Measurements from ENCODE around the gene H2BK1.

H2BK1 gene

GRCh38 chr7:151245360-151246101 is 35.2 kb upstream of the H2BK1 start:
- no peak for DNase-seq (ENCODE audit: low read depth)

GRCh38 chr7:151244841-151245346 is 34.6 kb upstream of the H2BK1 start:
- DNase-seq (ENCODE audit: low read depth): no peak

DNA sequence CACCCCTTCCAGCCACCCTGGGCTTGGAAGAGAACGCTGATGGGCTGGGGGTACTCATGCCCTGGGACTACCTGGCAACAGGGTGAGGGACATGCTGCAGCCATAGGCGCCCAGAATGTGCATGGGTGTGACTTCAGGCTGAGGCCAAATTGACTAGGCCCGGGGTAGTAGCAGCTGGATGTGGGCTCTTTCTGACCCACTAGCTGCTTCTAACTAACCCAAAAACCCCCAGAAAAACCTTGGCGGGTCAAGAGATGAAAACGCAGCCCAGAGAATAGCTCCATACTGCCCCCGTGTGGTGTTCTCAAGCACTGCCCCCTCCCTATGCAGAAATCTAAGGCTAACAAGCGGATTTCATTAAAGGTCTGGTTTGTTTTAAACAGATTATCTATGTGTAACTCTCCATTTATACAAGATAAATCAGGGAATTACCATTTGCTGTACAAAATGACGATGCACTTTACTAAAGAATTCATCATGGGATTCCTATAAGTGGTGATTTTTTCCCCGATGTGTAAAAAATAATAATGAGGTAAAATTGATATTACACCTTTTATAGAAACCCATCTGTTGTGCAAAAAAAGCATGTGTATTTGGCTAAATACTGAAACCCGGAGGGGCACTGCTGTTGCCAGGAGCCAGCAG is 34.0 kb upstream of the H2BK1 start:
- DNase-seq (ENCODE audit: low read depth): no peak

DNA sequence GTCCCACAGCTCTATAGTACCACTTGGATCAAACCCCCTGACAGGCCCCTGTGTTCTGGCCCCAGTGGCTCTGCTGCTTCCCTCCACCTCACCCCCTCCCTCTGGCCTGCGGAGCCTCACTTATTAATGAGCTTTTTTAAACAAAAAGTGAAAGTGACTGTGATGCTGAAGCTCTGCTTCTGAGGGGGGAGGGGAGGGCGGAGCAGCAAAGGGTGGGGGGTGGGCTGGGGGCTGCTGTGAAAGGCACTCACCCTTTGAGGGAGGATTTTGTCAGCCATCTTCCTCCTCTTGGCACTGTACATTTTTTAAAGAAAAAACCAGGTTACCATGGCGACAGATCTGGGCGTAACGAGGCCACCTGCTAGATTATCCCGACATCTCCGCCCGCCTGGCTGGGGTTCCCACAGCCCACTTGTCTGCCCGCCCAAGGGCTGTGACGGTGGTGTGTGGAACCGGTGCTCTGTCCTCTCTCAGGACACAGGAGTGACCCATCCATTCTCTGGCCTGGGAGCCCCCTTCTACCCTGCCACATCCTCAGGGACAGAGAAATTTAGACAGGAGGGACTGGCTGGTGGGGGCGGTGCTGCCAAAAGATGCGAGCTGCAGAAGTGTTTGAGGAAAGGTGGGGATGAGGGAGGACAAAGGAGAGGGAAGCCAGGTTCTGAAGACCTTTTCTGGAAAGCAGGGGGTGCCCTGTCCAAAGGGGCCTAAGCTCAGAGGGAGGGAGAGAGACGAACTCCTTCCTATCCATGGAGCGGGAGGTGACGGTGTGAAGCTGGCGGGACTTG is 33.3 kb upstream of the H2BK1 start:
- DNase-seq (ENCODE audit: low read depth): no peak

DNA sequence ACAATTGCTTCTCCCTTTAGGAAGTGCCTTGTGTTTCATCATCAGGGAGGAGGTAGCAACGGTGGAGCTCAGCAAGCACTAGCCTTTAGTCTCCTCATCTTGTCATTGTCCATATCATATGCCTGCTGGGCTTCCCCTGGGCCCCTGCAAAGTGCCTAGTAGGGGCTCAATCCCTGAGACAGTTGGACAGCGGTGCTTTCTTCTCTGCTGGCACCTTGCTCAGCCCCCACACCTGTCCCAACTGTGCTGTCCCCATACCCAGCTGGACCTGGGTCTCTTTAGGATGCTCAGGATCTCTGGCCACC is 32.7 kb upstream of the H2BK1 start:
- DNase-seq (ENCODE audit: low read depth): no peak

GRCh38 chr7:151242159-151243044 is 32.1 kb upstream of the H2BK1 start:
- no peak for DNase-seq (ENCODE audit: low read depth)

DNA sequence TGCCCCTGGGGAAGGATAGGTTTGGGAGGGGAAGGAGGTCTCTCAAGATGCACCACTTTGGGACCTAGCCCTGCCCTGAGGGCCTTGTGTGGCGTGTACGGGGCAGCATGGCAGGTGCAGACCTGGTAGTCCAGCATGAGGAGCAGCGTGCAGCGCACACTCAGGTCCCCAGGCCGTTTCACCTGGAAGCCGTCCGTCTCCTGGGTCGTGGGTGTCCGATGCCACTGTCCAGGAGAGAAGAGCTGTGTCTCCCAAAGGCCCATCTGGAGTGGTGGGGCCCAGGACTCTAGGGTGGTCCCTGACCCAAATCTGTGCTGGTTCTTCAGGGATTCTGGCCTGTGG is 31.4 kb upstream of the H2BK1 start:
- DNase-seq (ENCODE audit: low read depth): no peak

- no peak for DNase-seq (ENCODE audit: low read depth)
Observed at GRCh38 chr7:151240942-151241754, 30.9 kb upstream of the H2BK1 start.

- DNase-seq (ENCODE audit: low read depth): no peak
Observed at GRCh38 chr7:151240536-151240935, 30.2 kb upstream of the H2BK1 start.

DNA sequence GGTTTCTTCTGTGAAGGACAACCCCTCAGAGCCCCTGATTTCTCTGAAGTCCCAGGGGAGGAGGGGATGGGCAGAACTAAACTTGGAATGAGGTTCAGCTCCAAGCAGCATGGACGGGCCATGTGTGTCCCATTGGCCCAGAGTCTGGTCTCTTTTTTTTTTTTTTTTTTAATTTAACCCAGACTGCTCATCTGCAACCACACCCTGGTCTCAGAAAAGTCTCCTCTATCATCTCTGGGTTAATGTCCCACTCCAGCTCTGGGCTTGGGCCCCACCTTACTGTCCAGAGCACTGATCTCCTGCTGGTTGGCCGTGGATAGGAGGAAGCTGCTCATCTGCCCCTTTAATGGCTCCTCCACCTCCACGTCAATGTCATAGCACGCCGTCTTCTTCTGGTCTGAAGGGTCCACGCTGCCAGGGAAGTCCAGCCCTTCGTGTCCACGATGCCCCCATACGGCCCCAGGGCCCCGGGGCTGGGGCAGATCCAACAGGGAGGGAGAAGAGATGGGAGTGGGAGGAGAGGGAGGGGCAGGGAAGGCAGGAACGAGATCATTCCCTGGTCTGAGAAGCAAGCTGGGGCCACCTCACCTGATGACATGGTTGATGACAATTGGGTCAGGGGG is 29.7 kb upstream of the H2BK1 start:
- DNase-seq (ENCODE audit: low read depth): no peak

DNA sequence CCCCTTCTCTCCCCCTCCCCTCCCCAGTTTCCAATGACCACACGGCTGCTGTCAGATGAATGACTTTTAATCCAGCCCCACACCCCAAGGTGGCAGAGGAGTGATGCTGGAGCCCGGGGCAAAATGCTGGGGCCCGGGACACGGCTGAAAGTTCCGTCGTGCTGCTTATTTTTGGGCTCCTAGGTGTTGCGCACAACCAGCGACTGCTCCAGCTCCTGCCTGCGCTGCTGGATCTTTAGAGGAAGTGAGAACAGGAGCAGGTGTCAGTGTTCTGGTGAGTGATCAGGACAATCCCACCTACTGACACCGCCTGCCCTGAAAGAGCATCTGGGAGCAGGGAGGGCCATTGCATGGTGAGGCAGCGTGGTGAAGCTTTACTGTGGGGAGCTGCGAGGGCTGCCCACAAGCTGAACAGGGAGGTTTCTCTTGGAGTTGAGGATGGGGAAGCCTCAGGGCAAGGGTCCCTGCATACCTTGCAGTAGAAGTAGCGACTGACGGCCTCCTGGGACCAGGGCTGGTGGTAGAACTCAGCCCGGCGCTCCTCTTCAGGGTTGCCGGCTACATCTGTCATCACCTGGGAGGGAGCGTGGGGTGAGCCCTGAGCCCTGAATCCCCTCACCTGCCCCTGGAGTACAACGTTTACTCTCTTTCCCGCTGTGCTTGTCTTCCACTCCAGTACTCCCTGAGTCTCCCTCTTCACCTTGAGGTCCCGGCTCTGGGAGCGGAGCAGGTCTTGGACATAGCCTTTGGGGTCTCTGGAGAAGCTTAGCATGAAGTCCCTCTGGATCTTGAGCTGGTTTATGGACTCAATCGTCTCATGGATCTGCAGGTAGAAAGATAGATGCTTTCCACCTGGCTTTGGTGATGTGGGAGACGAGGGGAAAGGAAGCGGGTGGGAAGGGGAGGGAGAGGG is 28.9 kb upstream of the H2BK1 start:
- DNase-seq (ENCODE audit: low read depth): no peak

DNA sequence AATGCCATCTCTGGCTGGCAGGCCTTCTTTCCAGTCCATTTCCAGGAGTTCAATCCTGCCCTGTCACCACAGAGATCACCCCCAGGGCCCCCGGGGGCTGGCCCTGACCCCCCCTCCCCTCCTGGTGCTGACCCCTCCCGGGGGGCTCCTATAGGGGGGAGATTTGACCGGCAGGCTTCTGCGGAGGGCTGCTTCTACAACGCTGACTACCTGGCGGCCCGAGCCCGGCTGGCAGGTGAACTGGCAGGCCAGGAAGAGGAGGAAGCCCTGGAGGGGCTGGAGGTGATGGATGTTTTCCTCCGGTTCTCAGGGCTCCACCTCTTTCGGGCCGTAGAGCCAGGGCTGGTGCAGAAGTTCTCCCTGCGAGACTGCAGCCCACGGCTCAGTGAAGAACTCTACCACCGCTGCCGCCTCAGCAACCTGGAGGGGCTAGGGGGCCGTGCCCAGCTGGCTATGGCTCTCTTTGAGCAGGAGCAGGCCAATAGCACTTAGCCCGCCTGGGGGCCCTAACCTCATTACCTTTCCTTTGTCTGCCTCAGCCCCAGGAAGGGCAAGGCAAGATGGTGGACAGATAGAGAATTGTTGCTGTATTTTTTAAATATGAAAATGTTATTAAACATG is 28.0 kb upstream of the H2BK1 start:
- DNase-seq (ENCODE audit: low read depth): no peak

- DNase-seq (ENCODE audit: low read depth): no peak
Observed at GRCh38 chr7:151237244-151238189, 27.2 kb upstream of the H2BK1 start.

DNA sequence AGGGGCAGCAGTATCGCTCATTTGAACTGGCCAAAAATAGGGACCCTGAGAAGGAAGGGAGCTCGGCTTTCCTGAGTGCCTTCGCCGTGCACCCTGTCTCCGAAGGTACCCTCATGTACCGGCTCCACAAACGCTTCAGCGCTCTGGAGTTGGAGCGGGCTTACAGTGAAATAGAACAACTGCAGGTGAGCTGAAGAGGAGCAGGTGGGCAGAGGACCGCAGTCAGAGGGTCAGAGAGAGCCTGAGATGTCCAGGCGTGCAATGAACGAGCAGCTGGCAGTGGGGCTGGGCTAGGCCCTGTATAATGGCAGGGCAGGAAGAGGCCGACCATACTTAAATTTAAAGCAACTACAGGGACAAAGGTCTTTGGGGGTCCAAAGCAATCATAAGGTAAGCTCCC is 26.1 kb upstream of the H2BK1 start:
- no peak for DNase-seq (ENCODE audit: low read depth)

GRCh38 chr7:151235091-151235787 is 25.0 kb upstream of the H2BK1 start:
- no peak for DNase-seq (ENCODE audit: low read depth)

GRCh38 chr7:151233804-151234203 is 23.5 kb upstream of the H2BK1 start:
- no peak for DNase-seq (ENCODE audit: low read depth)

DNA sequence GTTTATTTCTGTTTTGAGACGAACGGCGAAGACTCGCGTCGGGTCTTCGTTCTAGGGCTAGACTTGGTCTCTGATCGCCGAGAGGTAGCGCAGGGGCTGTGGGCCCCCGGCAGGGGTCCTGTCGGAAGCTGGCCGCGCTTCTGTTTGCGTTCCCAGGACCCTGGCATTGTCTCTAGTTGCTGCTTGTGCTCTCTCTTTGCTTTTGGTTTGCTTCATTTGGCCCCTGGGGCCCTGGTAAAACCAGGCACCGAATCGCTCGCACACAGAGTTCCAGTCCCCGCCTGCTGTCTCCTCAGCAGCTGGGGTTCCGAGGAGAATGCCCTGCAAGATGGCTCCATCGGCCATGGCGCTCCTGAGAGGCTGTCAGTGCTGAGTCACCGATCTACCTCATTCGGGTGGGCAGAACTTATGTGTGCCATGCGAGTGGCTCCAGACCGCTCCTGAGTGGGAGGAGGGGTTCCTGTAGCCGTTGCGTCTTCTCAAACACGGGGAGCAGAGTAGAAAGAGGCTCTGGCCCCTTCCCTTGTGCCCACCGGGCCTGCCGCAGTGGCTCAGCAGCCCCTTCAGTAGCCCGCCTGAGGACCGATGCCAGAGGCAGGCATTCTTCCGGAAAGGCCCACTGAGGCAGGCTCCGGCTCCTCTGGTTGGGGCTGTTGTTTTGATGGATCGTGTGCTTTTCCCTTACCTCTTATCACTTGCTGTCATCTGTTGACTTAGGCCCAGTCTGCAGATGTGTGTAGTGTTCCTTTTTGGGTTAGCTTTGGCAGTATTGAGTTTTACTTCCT is 22.8 kb upstream of the H2BK1 start:
- DNase-seq (ENCODE audit: low read depth): peak; percentile 36
